Measurements from ENCODE around the gene CA11. TPM values are rescaled to one million over a fixed set of nuclear protein-coding genes. Genes with fewer than 3 reads are reported as not detected.

The CA11 gene
- total RNA-seq, 1 experiment from 2014 or later: 10.5 TPM

DNA sequence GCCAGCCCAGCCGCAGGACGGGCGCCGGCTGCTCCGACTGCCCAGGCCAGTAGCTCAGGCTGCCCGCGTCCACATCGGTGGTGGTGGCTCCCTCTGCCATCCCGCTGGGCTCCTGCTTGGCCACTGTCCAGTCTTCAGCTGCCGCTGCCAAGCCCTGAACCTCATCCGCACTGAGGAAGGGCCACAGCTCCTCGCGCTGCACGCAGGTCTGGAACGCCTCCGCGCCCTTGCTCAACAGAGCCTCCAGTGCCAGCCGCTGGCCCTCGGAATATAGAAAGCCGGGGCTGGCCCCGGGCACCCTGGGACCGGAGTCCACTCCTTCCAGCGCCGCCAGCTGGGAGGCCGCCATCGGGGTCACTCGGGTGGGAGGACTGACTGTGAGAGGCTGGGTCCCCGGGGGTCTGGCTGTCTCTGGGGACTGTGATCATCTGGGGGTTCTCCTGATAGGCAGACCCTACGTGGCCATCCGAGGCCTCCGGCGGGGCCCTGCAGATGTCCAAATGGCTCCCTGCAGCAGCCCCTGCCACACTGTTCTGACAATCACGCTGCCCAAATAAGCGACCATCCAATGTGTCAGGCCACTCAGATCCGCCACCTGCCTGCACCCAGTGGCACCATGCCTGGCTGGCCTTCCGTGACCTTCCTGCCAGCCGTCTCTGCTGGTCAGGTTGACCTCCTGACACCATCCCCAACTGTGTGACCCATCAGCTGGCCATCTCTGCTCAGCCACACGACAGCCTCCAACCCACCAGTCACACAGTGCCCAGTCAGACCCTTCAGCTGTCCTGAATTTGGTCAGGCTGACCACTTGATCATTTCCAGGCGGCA is 32.7 kb downstream of the CA11 start:
- peak overlapping the region; percentile 98 for H3K27ac Mint-ChIP-seq (ENCODE audit: unreplicated experiment)
- intact Hi-C loops (cut with micrococcal nuclease; ENCODE audit: unreplicated experiment): no loop called here
- H3K4me1 Mint-ChIP-seq (ENCODE audit: low read depth, unreplicated experiment): peaks cover 23% of the 10 kb centered on the region
- Histone ChIP-seq H3K27me3 (replicated peaks; ENCODE audit: control insufficient read depth, insufficient read depth, low read length) (no peaks in the 10 kb centered on the region), H3K9me3 (no peaks in the 10 kb centered on the region), H3K4me3 (ENCODE audit: low read depth, low read length) (no peak overlapping the region), H3K4me1 (peaks cover 25% of the 10 kb centered on the region), H3K36me3 (ENCODE audit: control insufficient read depth, insufficient read depth, low read length) (peaks cover 13% of the 10 kb centered on the region)
- peak overlapping the region; percentile 50 for H3K4me3 Mint-ChIP-seq (ENCODE audit: unreplicated experiment)
- no peaks in the 10 kb centered on the region for H3K27me3 Mint-ChIP-seq (ENCODE audit: insufficient read depth, unreplicated experiment)
- ChIA-PET POLR2A (no interaction called here), CTCF (interaction anchor here (0.5 kb wide), 1 partner anchor 350 kb away, joined by 3 read pairs; no protein-coding TSS in a partner anchor)
- BruUV-seq (replicated peaks): no TSS peak
- TF ChIP-seq, protein P1, sequence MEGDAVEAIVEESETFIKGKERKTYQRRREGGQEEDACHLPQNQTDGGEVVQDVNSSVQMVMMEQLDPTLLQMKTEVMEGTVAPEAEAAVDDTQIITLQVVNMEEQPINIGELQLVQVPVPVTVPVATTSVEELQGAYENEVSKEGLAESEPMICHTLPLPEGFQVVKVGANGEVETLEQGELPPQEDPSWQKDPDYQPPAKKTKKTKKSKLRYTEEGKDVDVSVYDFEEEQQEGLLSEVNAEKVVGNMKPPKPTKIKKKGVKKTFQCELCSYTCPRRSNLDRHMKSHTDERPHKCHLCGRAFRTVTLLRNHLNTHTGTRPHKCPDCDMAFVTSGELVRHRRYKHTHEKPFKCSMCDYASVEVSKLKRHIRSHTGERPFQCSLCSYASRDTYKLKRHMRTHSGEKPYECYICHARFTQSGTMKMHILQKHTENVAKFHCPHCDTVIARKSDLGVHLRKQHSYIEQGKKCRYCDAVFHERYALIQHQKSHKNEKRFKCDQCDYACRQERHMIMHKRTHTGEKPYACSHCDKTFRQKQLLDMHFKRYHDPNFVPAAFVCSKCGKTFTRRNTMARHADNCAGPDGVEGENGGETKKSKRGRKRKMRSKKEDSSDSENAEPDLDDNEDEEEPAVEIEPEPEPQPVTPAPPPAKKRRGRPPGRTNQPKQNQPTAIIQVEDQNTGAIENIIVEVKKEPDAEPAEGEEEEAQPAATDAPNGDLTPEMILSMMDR (IDR thresholded peaks at IDR 0.05; ENCODE audit: insufficient read depth in 1 of 2, low read depth in 1 of 2, low read length in 1 of 2, severe bottlenecking in 1 of 2, unreplicated experiment in 1 of 2): no peak
- DNase-seq: no peak
- no peaks in the 10 kb centered on the region for H3K9me3 Mint-ChIP-seq (ENCODE audit: unreplicated experiment)
- peaks cover 88% of the 10 kb centered on the region for H3K36me3 Mint-ChIP-seq (ENCODE audit: insufficient read depth, unreplicated experiment)

- Histone ChIP-seq H3K36me3 (ENCODE audit: control insufficient read depth, insufficient read depth, low read length) (peaks cover 11% of the 10 kb centered on the region), H3K27me3 (replicated peaks; ENCODE audit: control insufficient read depth, insufficient read depth, low read length) (no peaks in the 10 kb centered on the region), H3K4me3 (ENCODE audit: low read depth, low read length) (no peak overlapping the region), H3K9me3 (no peaks in the 10 kb centered on the region), H3K4me1 (peaks cover 15% of the 10 kb centered on the region)
- no peak for DNase-seq
- H3K4me3 Mint-ChIP-seq (ENCODE audit: unreplicated experiment): no peak overlapping the region
- POLR2A ChIA-PET: no interaction called here
- TF ChIP-seq, protein P1 (IDR thresholded peaks at IDR 0.05; ENCODE audit: insufficient read depth in 1 of 2, low read depth in 1 of 2, low read length in 1 of 2, severe bottlenecking in 1 of 2, unreplicated experiment in 1 of 2): no peak
- peak overlapping the region; percentile 25 for H3K27ac Mint-ChIP-seq (ENCODE audit: unreplicated experiment)
- intact Hi-C loops (cut with micrococcal nuclease; ENCODE audit: unreplicated experiment): no loop called here
- CTCF ChIA-PET: no interaction called here
- H3K4me1 Mint-ChIP-seq (ENCODE audit: low read depth, unreplicated experiment): peaks cover 23% of the 10 kb centered on the region
- H3K27me3 Mint-ChIP-seq (ENCODE audit: insufficient read depth, unreplicated experiment): no peaks in the 10 kb centered on the region
- H3K9me3 Mint-ChIP-seq (ENCODE audit: unreplicated experiment): no peaks in the 10 kb centered on the region
- no TSS peak for BruUV-seq (replicated peaks)
- peaks cover 75% of the 10 kb centered on the region for H3K36me3 Mint-ChIP-seq (ENCODE audit: insufficient read depth, unreplicated experiment)
Measured at GRCh38 chr19:48611872-48612271, 34.1 kb downstream of the CA11 start.

DNA sequence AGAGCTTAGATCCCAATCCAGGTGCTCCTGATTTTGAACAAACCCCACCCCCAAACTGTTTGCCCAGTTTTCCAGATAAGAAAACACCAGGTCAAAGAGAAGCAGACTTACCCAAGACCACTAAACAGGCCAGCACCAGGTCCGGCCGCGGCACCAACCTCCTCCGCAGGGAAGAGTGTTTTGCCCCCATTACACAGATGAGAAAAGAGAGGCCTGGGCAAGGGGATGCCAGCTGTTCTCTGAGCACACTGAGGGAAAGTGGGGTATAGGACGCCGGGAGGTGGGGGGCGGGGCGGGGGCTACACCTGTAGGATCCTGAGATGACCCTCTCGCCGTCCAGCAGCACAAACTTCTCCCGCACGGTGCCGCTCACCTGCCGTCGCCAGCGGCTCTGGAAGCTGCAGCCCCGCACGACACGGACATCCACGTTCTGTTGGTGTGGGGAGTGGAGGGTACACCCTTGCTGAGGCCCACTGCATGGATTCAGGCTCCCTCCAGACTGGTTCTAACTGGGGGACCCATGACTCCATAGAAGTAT is 36.3 kb downstream of the CA11 start:
- peaks cover 2% of the 10 kb centered on the region for H3K4me1 ChIP-seq
- ChIA-PET CTCF (interaction anchor here (0.6 to 1.8 kb wide), 10 partner anchors 9 to 205 kb away, joined by 3 to 18 read pairs (median 6); partner anchors contain the start of genes RPL18 and SPHK2), POLR2A (interaction anchor here (2.3 kb wide), 1 partner anchor 9 kb away, joined by 16 read pairs; the partner anchor contains the start of genes RPL18 and SPHK2)
- no peaks in the 10 kb centered on the region for H3K27me3 ChIP-seq (replicated peaks; ENCODE audit: control insufficient read depth, insufficient read depth, low read length)
- TF ChIP-seq, protein P1 (IDR thresholded peaks at IDR 0.05; ENCODE audit: insufficient read depth in 1 of 2, low read depth in 1 of 2, low read length in 1 of 2, severe bottlenecking in 1 of 2, unreplicated experiment in 1 of 2): no peak
- no peak for DNase-seq
- intact Hi-C loops (cut with micrococcal nuclease; ENCODE audit: unreplicated experiment): no loop called here
- BruUV-seq (replicated peaks): no TSS peak
- Mint-ChIP-seq H3K4me3 (ENCODE audit: unreplicated experiment) (no peak overlapping the region), H3K9me3 (ENCODE audit: unreplicated experiment) (no peaks in the 10 kb centered on the region), H3K27me3 (ENCODE audit: insufficient read depth, unreplicated experiment) (no peaks in the 10 kb centered on the region), H3K27ac (ENCODE audit: unreplicated experiment) (no peak overlapping the region), H3K36me3 (ENCODE audit: insufficient read depth, unreplicated experiment) (peaks cover 53% of the 10 kb centered on the region), H3K4me1 (ENCODE audit: low read depth, unreplicated experiment) (peaks cover 15% of the 10 kb centered on the region)
- H3K36me3 ChIP-seq (ENCODE audit: control insufficient read depth, insufficient read depth, low read length): no peaks in the 10 kb centered on the region
- H3K9me3 ChIP-seq: no peaks in the 10 kb centered on the region
- H3K4me3 ChIP-seq (ENCODE audit: low read depth, low read length): no peak overlapping the region
